H1 (cell line): ENCODE measurements around the gene OTUD6A. TPM values are rescaled to one million over a fixed set of nuclear protein-coding genes. Genes with fewer than 3 reads are reported as not detected.

Source experiments
- CTCF ChIA-PET: fragments of 300-600 bp; sonication (Branson Sonifier 250); formaldehyde crosslinking; loops from one replicate; lab custom pipeline; 2021; ENCODE audit not compliant: partially characterized antibody; lab: Charles Lee
- POLR2A ChIA-PET: fragments of 300-600 bp; sonication (Branson Sonifier 250); formaldehyde crosslinking; loops from one replicate; lab custom pipeline; 2021; ENCODE audit warnings: inconsistent platforms; ENCODE audit not compliant: partially characterized antibody; lab: Charles Lee
- DNase-seq, 2 experiments: peaks; one replicate each; pipeline versions ENCODE4 v3.0.0 to v3.0.0-alpha.2; 2010 to 2022; ENCODE audit warnings: low spot score in 2 of 2, low read depth in 1 of 2, mixed read lengths in 1 of 2
- FAIRE-seq: peaks from 2 replicates; lab custom pipeline; 2011; peaks lifted over from hg19 to GRCh38; lab: Jason Lieb, UNC
- H2AFZ ChIP-seq: 2 replicates; pipeline ENCODE4 v1.8.1; 2012; ENCODE audit warnings: low read length, inconsistent platforms
- H2AK5ac ChIP-seq: 2 replicates; pipeline ENCODE4 v1.6.1; 2013; ENCODE audit warnings: low read depth, low read length
- H2BK120ac ChIP-seq: replicated peaks from 2 replicates; pipeline ENCODE3; 2013; ENCODE audit warnings: low read depth, low read length, inconsistent platforms
- H2BK12ac ChIP-seq: 2 replicates; pipeline ENCODE4 v1.6.1; 2013; ENCODE audit warnings: low read depth, low read length
- H2BK15ac ChIP-seq: 2 replicates; pipeline ENCODE4 v1.6.1; 2013; ENCODE audit warnings: low read length
- H2BK20ac ChIP-seq: 2 replicates; pipeline ENCODE4 v1.6.1; 2013; ENCODE audit warnings: low read length
- H2BK5ac ChIP-seq: 2 replicates; pipeline ENCODE4 v1.6.1; 2013; ENCODE audit warnings: low read depth, low read length
- H3K14ac ChIP-seq: 2 replicates; pipeline ENCODE4 v1.6.1; 2013; ENCODE audit warnings: inconsistent platforms; ENCODE audit not compliant: insufficient read length
- H3K18ac ChIP-seq: 2 replicates; pipeline ENCODE4 v1.6.1; 2013; ENCODE audit warnings: low read length; ENCODE audit errors: extremely low read depth
- H3K23ac ChIP-seq: 2 replicates; pipeline ENCODE4 v1.6.1; 2013; ENCODE audit warnings: inconsistent platforms; ENCODE audit not compliant: insufficient read length
- H3K23me2 ChIP-seq: 2 replicates; pipeline ENCODE4 v1.6.1; 2013; ENCODE audit warnings: low read depth, low read length
- H3K27ac ChIP-seq: 2 replicates; pipeline ENCODE4 v1.6.1; 2011; ENCODE audit warnings: low read depth, low read length, inconsistent platforms
- H3K27me3 ChIP-seq, 4 experiments: replicated peaks in 1 of 4; 1 replicate in 1 of 4; 2 replicates in 3 of 4; pipeline versions ENCODE4 v1.6.1 to v1.8.1; 2011 to 2013; ENCODE audit warnings: low read length in 3 of 4, mild to moderate bottlenecking in 3 of 4, inconsistent platforms in 2 of 4, mixed read lengths in 2 of 4, moderate library complexity in 1 of 4; ENCODE audit not compliant: control insufficient read depth in 3 of 4, insufficient read depth in 3 of 4; ENCODE audit errors: extremely low read depth in 1 of 4
- H3K36me3 ChIP-seq, 4 experiments: 2 replicates each; pipeline versions ENCODE4 v1.6.1 to v1.8.1; 2011 to 2013; ENCODE audit warnings: mild to moderate bottlenecking in 4 of 4, low read length in 3 of 4, moderate library complexity in 2 of 4, control low read depth in 1 of 4, inconsistent platforms in 1 of 4; ENCODE audit not compliant: insufficient read depth in 4 of 4, control insufficient read depth in 2 of 4
- H3K4ac ChIP-seq: replicated peaks from 2 replicates; pipeline ENCODE3; 2013; ENCODE audit warnings: low read length, low read depth, mixed read lengths, inconsistent platforms; ENCODE audit not compliant: insufficient read length
- H3K4me1 ChIP-seq, 4 experiments: replicated peaks in 1 of 4; 1 replicate in 1 of 4; 2 replicates in 3 of 4; pipeline versions ENCODE4 v1.6.1 to v1.8.1; 2011 to 2013; ENCODE audit warnings: low read length in 3 of 4, inconsistent platforms in 2 of 4, mixed read lengths in 1 of 4; ENCODE audit not compliant: insufficient read depth in 4 of 4, control insufficient read depth in 3 of 4
- H3K4me2 ChIP-seq, 2 experiments: 2 replicates each; pipeline versions ENCODE4 v1.6.1 to v1.8.1; 2011 to 2013; ENCODE audit warnings: low read depth in 2 of 2, low read length in 2 of 2, control low read depth in 1 of 2, inconsistent platforms in 1 of 2, mild to moderate bottlenecking in 1 of 2; ENCODE audit not compliant: insufficient read depth in 1 of 2
- H3K4me3 ChIP-seq, 4 experiments: fragments of 200-600, 300-600 bp in 1 of 4; sonication (generic), shearing (Covaris generic), sonication (Bioruptor Twin) in 1 of 4; 2 replicates each; pipeline versions ENCODE4 v1.5.1 to v1.8.1; 2011 to 2016; ENCODE audit warnings: low read length in 4 of 4, low read depth in 3 of 4, control low read depth in 2 of 4, inconsistent platforms in 2 of 4, mild to moderate bottlenecking in 2 of 4, mixed read lengths in 1 of 4, moderate library complexity in 1 of 4; ENCODE audit not compliant: insufficient read depth in 2 of 4; ENCODE audit errors: extremely low read depth in 1 of 4
- H3K56ac ChIP-seq: replicated peaks from 2 replicates; pipeline ENCODE3; 2013; ENCODE audit warnings: low read depth, mild to moderate bottlenecking, mixed read lengths, low read length, inconsistent platforms; ENCODE audit not compliant: insufficient read length
- H3K79me1 ChIP-seq: 2 replicates; pipeline ENCODE4 v1.6.1; 2013; ENCODE audit warnings: low read depth, low read length, control low read depth
- H3K79me2 ChIP-seq, 2 experiments: 2 replicates each; pipeline versions ENCODE4 v1.6.1 to v1.8.1; 2012 to 2013; ENCODE audit warnings: low read length in 2 of 2, mild to moderate bottlenecking in 2 of 2, inconsistent platforms in 1 of 2; ENCODE audit not compliant: insufficient read depth in 2 of 2, control insufficient read depth in 1 of 2
- H3K9ac ChIP-seq, 4 experiments: replicated peaks in 1 of 4; 1 replicate in 1 of 4; 2 replicates in 3 of 4; pipeline versions ENCODE4 v1.6.1 to v1.8.1; 2011 to 2013; ENCODE audit warnings: low read depth in 3 of 4, low read length in 3 of 4, control low read depth in 2 of 4, mild to moderate bottlenecking in 2 of 4, moderate library complexity in 2 of 4, inconsistent platforms in 1 of 4; ENCODE audit errors: extremely low read depth in 1 of 4
- H3K9me3 ChIP-seq, 2 experiments: 2 replicates each; pipeline versions ENCODE4 v1.6.1 to v1.8.1; 2012 to 2013; ENCODE audit warnings: mild to moderate bottlenecking in 2 of 2, moderate library complexity in 2 of 2, control low read depth in 1 of 2, inconsistent platforms in 1 of 2, low read depth in 1 of 2, low read length in 1 of 2, mixed read lengths in 1 of 2; ENCODE audit not compliant: insufficient read depth in 2 of 2
- H4K20me1 ChIP-seq, 2 experiments: replicated peaks in 1 of 2; 2 replicates each; pipeline versions ENCODE3 to v1.8.1; 2011 to 2013; ENCODE audit warnings: inconsistent platforms in 2 of 2, low read length in 2 of 2, mild to moderate bottlenecking in 1 of 2; ENCODE audit not compliant: insufficient read depth in 2 of 2, control insufficient read depth in 1 of 2
- H4K5ac ChIP-seq: 2 replicates; pipeline ENCODE4 v1.6.1; 2013; ENCODE audit warnings: low read length, low read depth, mixed read lengths, inconsistent platforms; ENCODE audit not compliant: insufficient read length
- H4K8ac ChIP-seq: 2 replicates; pipeline ENCODE4 v1.8.0; 2013; ENCODE audit warnings: mild to moderate bottlenecking, moderate library complexity, low read length, inconsistent platforms; ENCODE audit not compliant: insufficient read depth; ENCODE audit errors: extremely low read depth
- H4K91ac ChIP-seq: replicated peaks from 2 replicates; pipeline ENCODE3; 2013; ENCODE audit warnings: low read length, mixed read lengths, inconsistent platforms; ENCODE audit not compliant: insufficient read length
- CHD1 ChIP-seq: IDR thresholded peaks from 2 replicates; pipeline ENCODE4 v1.6.1; 2012; ENCODE audit warnings: low read depth, low read length, improper control_type of control experiment
- CTBP2 ChIP-seq: IDR thresholded peaks from 2 replicates; pipeline ENCODE4 v1.7.0; 2011; ENCODE audit warnings: borderline replicate concordance, mild to moderate bottlenecking, moderate library complexity, mixed read lengths, low read length; ENCODE audit not compliant: insufficient read depth, insufficient read length
- EGR1 ChIP-seq: IDR thresholded peaks from 2 replicates; pipeline ENCODE4 v1.6.1; 2011; ENCODE audit warnings: low read depth, low read length, borderline replicate concordance
- FOSL1 ChIP-seq: IDR thresholded peaks from 2 replicates; pipeline ENCODE4 v1.6.1; 2011; ENCODE audit warnings: mild to moderate bottlenecking, low read depth, low read length, moderate library complexity; ENCODE audit not compliant: insufficient read depth
- GABPA ChIP-seq: IDR thresholded peaks from 2 replicates; pipeline ENCODE4 v1.6.1; 2011; ENCODE audit warnings: mild to moderate bottlenecking, low read length, moderate library complexity, borderline replicate concordance; ENCODE audit not compliant: insufficient read depth
- NANOG ChIP-seq: IDR thresholded peaks from 2 replicates; pipeline ENCODE4 v1.6.1; 2011; ENCODE audit warnings: low read length, low read depth, mild to moderate bottlenecking, inconsistent platforms; ENCODE audit not compliant: insufficient read depth, poor library complexity, severe bottlenecking
- POLR2AphosphoS5 ChIP-seq: IDR thresholded peaks from 2 replicates; pipeline ENCODE4 v1.6.1; 2011; ENCODE audit warnings: low read depth, low read length
- RAD21 ChIP-seq, 2 experiments: IDR thresholded peaks in 1 of 2; conservative IDR thresholded peaks in 1 of 2; 2 replicates each; pipeline ENCODE4 v1.6.1; 2011; ENCODE audit warnings: low read depth in 2 of 2, low read length in 2 of 2, improper control_type of control experiment in 1 of 2, inconsistent platforms in 1 of 2, mild to moderate bottlenecking in 1 of 2, moderate library complexity in 1 of 2
- SIN3A ChIP-seq, 2 experiments: IDR thresholded peaks in 1 of 2; conservative IDR thresholded peaks in 1 of 2; 2 replicates each; pipeline ENCODE4 v1.6.1; 2011 to 2012; ENCODE audit warnings: low read length in 2 of 2, improper control_type of control experiment in 1 of 2, low read depth in 1 of 2, mild to moderate bottlenecking in 1 of 2
- SIRT6 ChIP-seq: IDR thresholded peaks from one replicate; pipeline ENCODE4 v1.7.1; 2012; ENCODE audit warnings: low read length, inconsistent platforms
- SIX5 ChIP-seq: IDR thresholded peaks from 2 replicates; pipeline ENCODE4 v1.6.1; 2011; ENCODE audit warnings: mild to moderate bottlenecking, low read depth, low read length
- SRF ChIP-seq: IDR thresholded peaks from 2 replicates; pipeline ENCODE4 v1.6.1; 2011; ENCODE audit warnings: mild to moderate bottlenecking, low read depth, low read length, moderate library complexity
- SUZ12 ChIP-seq: fragments of 200-600 bp; sonication (generic); IDR thresholded peaks from 2 replicates; pipeline ENCODE4 v1.6.1; 2012; ENCODE audit warnings: mild to moderate bottlenecking, inconsistent platforms, low read length, moderate library complexity, mixed read lengths
- TCF12 ChIP-seq: IDR thresholded peaks from 2 replicates; pipeline ENCODE4 v1.6.1; 2011; ENCODE audit warnings: low read depth, mild to moderate bottlenecking, low read length
- WGBS, 2 experiments: shearing (Covaris generic) in 1 of 2; methylation state at CpG; one replicate each; pipeline versions ENCODE4 v1.1.6 to v1.1.7; 2013 to 2015; ENCODE audit warnings: low lambda C conversion rate in 2 of 2, mixed read lengths in 2 of 2, inconsistent platforms in 1 of 2, low coverage in 1 of 2, missing lambda C conversion rate in 1 of 2; ENCODE audit not compliant: insufficient replicate concordance in 2 of 2, insufficient coverage in 1 of 2, insufficient read length in 1 of 2; ENCODE audit errors: extremely low coverage in 1 of 2, missing lambda C conversion rate in 1 of 2; 5-methylcytosine and 5-hydroxymethylcytosine counted together
- polyA plus RNA-seq, 7 experiments: library from polyadenylated mRNA; depleted of rRNA in 3 of 7; stranded (reverse) in 5 of 7; unstranded in 2 of 7; fragments of >200 nt in 5 of 7; fragments of 200-250 nt in 2 of 7; gene quantifications; 1 replicate in 5 of 7; 2 replicates in 1 of 7; 4 replicates in 1 of 7; pipeline versions ENCODE4 v1.2.1 to v1.2.3, GENCODE V29; 2011 to 2013; ENCODE audit warnings: missing spikeins in 2 of 7, mixed read lengths in 2 of 7
- total RNA-seq: library from RNA; stranded (reverse); fragmentation: NEBNext Ultra II Directional; extraction: Animal tissue kit (Norgen Biotek cat#: 25700); gene quantifications from 2 replicates; pipeline ENCODE4 v1.2.1, GENCODE V29; 2021

The OTUD6A gene
- total and polyA plus RNA-seq, 2 of the 8 experiments (the other 6 are each of a cell fraction or from before 2014, with no cell fraction given): 0.09 to 0.17 TPM

DNA sequence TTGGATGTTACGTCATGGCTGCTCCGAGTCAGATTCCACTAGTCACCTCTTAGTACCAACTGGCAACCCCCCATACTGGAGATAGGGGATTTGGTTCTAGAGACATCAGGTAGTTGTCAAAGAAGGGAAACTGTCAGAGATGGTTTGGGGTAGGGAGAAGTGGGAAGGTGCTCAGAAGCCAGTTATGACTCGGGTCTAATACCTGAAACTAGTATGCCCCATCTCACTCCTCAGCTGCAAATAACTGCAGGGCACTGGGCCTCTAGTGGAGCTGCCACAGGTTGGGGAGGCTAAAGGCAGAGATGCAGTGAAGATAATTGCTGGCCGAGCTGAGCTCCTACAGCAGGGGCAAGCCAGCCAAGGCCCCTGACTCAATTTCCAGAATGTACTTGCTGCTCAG is 30.0 kb downstream of the OTUD6A start:
- no peaks in the 10 kb centered on the region for H3K9me3 ChIP-seq
- H3K56ac ChIP-seq: no peak overlapping the region
- no peaks in the 10 kb centered on the region for H3K23me2 ChIP-seq
- H3K4me1 ChIP-seq: no peaks in the 10 kb centered on the region
- POLR2A ChIA-PET: no interaction called here
- no peak overlapping the region for H4K5ac ChIP-seq
- TF ChIP-seq GABPA: no peak
- no peak for TF ChIP-seq NANOG
- no peak for TF ChIP-seq SRF
- no peak for TF ChIP-seq SIRT6
- no peak for TF ChIP-seq SIN3A (conservative IDR thresholded peaks at IDR 0.05 in 1 of 2, IDR thresholded peaks at IDR 0.05 in 1 of 2; ENCODE audit: low read depth in 1 of 2, low read length in 2 of 2)
- no peak for TF ChIP-seq FOSL1
- TF ChIP-seq EGR1: no peak
- TF ChIP-seq POLR2AphosphoS5: no peak
- no peak for TF ChIP-seq CTBP2
- no peak for TF ChIP-seq SUZ12
- no peak for TF ChIP-seq RAD21 (IDR thresholded peaks at IDR 0.05 in 1 of 2, conservative IDR thresholded peaks at IDR 0.05 in 1 of 2; ENCODE audit: low read depth in 2 of 2, low read length in 2 of 2)
- no peak for TF ChIP-seq CHD1
- no peak for TF ChIP-seq SIX5
- TF ChIP-seq TCF12: no peak
- TF ChIP-seq, all 59 proteins: peak for 0
- H2BK12ac ChIP-seq: no peak overlapping the region
- no peak for DNase-seq
- no peak overlapping the region for H3K4me2 ChIP-seq
- H3K9ac ChIP-seq: no peak overlapping the region
- H3K27ac ChIP-seq: no peak overlapping the region
- H3K4ac ChIP-seq: no peak overlapping the region
- H3K14ac ChIP-seq: no peak overlapping the region
- no peak overlapping the region for H3K4me3 ChIP-seq
- no peaks in the 10 kb centered on the region for H4K20me1 ChIP-seq
- H3K79me2 ChIP-seq: no peaks in the 10 kb centered on the region
- H2AK5ac ChIP-seq: no peak overlapping the region
- WGBS, 2 experiments: 80% methylated on average over 4 of the region's 4 CpGs; no CpG with 5 or more reads in 1 of the 2 experiments
- CTCF ChIA-PET: interaction anchor here (1.6 kb wide), 1 partner anchor 58 kb away, joined by 6 read pairs; no protein-coding TSS in a partner anchor
- H3K23ac ChIP-seq: no peak overlapping the region
- no peak overlapping the region for H2BK15ac ChIP-seq
- H3K36me3 ChIP-seq: no peaks in the 10 kb centered on the region
- no peak overlapping the region for H2BK5ac ChIP-seq
- H4K8ac ChIP-seq: no peak overlapping the region
- no peak overlapping the region for H4K91ac ChIP-seq
- H3K18ac ChIP-seq: no peak overlapping the region
- H2AFZ ChIP-seq: no peak overlapping the region
- no peak overlapping the region for H2BK120ac ChIP-seq
- no peaks in the 10 kb centered on the region for H3K27me3 ChIP-seq
- FAIRE-seq: no peak
- no peaks in the 10 kb centered on the region for H3K79me1 ChIP-seq
- no peak overlapping the region for H2BK20ac ChIP-seq
